ENCODE data around the gene AIP.
"Not testable (repeated sequence)": the region's sequence is repeated elsewhere in the genome, so short reads cannot be mapped to it uniquely, and the experiment has no call there.

Gene AIP

GRCh38 chr11:67468456-67468758, 14.4 kb upstream of the AIP start:
- no peak for DNase-seq (ENCODE audit: low read depth in 2 of 2, low spot score in 1 of 2)

- peak; percentile 81 to 84 for DNase-seq (ENCODE audit: low read depth in 2 of 2, low spot score in 1 of 2)
Observed at GRCh38 chr11:67468759-67469507, 13.9 kb upstream of the AIP start, which contains the start of gene TMEM134. TMEM134 (minus strand) TSS chr11:67469251; CDS start chr11:67469192, 59 bp downstream.

DNA sequence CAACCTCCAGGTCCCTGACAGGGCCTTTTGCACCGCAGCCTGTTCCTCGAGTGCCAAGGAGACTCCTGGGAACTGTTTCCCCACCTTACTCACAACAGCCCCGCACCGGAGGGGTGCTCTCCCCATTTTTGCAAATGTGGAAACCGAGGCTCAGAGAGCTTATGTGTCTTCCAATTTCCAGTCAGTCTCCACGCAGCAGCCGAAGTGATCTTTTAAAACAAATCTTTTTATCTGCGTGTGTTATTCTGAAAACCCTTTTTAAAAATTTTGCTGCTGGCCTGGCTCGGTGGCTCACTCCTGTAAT, 13.4 kb upstream of the AIP start:
- no peak for DNase-seq (ENCODE audit: low read depth in 2 of 2, low spot score in 1 of 2)

DNA sequence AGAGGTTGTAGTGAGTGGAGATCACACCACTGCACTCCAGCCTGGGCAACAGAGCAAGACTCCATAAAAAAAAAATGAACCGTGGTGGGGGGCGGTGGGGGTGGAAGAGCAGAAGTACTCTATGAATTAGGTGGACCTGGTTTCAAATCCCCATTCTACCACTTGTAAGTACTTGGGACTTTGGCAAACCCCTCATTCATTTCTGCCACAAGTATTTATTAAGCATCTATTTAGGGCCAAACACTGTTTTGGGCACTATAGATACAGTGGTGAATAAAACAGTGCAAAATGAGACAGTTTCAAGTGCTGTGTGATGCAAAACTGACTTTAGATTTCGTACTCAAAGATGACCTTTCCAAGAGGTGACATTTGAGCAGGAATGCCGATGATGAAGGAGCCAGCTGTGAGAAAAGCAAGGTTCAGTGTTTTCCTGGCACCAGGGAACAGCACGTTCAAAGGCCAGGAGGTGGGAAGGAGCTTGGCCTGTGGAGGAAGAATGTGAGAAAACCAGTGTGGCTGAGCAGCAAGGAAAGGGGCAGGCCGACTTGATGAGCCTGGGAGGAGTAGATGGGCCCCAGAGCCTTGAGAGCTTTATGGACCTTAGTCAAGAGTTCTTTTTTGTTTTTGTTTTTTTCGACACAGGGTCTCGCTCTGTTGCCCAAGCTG, 12.4 kb upstream of the AIP start:
- no peak for DNase-seq (ENCODE audit: low read depth in 2 of 2, low spot score in 1 of 2)

DNA sequence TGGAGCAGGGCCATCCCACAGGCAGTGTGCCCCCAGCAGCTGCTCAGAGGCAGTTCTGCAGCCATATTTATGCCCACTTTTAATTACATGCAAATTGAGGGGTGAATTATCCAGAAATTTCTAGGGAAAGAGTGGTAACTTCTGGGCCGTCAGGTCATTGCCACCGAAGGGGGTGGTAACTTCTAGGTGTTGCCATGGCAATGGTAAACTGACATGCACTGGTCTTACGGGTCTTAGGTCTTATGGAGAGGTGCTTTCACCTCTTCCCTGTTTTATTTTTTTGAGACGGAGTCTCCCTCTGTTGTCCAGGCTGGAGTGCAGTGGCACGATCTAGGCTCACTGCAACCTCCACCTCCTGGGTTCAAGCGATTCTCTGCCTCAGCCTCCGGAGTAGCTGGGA, 9.9 kb upstream of the AIP start:
- no peak for DNase-seq (ENCODE audit: low read depth in 2 of 2, low spot score in 1 of 2)

- DNase-seq (ENCODE audit: low read depth in 2 of 2, low spot score in 1 of 2), result not testable (repeated sequence)
Observed at GRCh38 chr11:67476692-67477091, 6.1 kb upstream of the AIP start.

GRCh38 chr11:67477344-67478050, 5.3 kb upstream of the AIP start:
- DNase-seq (ENCODE audit: low read depth in 2 of 2, low spot score in 1 of 2), result not testable (repeated sequence)

DNA sequence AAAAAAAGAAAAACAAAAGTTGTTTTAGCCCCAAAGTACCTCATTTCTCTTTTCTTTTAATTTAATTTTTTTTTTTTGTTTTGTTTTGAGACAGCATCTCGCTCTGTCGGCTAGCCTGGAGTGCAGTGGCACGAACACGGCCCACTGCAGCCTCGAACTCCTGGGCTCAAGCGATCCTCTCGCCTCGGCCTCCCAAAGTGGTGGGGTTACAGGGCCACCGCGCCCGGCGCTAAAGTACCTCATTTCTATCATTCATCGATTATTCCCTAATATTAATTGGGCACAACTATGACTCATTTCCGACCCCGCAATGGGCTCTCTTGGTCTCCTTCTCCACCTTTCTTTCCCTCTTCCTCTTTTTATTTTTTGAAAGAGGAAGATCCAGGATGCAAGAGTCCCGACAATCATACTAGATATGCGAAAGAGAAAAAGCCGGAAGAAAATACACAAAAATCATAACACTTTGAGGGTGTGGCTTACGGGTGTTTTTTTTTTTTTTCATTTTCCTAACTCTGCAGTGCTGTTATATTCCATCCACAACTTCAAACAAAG, 475 bp upstream of the AIP start:
- no peak for DNase-seq (ENCODE audit: low read depth in 2 of 2, low spot score in 1 of 2)

GRCh38 chr11:67483831-67484665, 1.2 kb downstream of the AIP start:
- no peak for DNase-seq (ENCODE audit: low read depth in 2 of 2, low spot score in 1 of 2)

- DNase-seq (ENCODE audit: low read depth in 2 of 2, low spot score in 1 of 2), result no peak
Observed at GRCh38 chr11:67484847-67485311, 2.1 kb downstream of the AIP start.

GRCh38 chr11:67485873-67486361, 3.1 kb downstream of the AIP start:
- not testable (repeated sequence) for DNase-seq (ENCODE audit: low read depth in 2 of 2, low spot score in 1 of 2)

GRCh38 chr11:67486481-67487195, 3.8 kb downstream of the AIP start:
- DNase-seq (ENCODE audit: low read depth in 2 of 2, low spot score in 1 of 2), result no peak

- no peak for DNase-seq (ENCODE audit: low read depth in 2 of 2, low spot score in 1 of 2)
Observed at GRCh38 chr11:67489203-67489884, 6.5 kb downstream of the AIP start.

- no peak for DNase-seq (ENCODE audit: low read depth in 2 of 2, low spot score in 1 of 2)
Observed at GRCh38 chr11:67489885-67490726, 7.3 kb downstream of the AIP start.

DNA sequence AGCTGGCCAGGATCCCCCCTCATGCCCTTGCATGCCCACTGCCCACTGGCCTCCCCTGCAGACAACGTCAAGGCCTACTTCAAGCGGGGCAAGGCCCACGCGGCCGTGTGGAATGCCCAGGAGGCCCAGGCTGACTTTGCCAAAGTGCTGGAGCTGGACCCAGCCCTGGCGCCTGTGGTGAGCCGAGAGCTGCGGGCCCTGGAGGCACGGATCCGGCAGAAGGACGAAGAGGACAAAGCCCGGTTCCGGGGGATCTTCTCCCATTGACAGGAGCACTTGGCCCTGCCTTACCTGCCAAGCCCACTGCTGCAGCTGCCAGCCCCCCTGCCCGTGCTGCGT, 7.9 kb downstream of the AIP start:
- DNase-seq (ENCODE audit: low read depth in 2 of 2, low spot score in 1 of 2), result no peak

DNA sequence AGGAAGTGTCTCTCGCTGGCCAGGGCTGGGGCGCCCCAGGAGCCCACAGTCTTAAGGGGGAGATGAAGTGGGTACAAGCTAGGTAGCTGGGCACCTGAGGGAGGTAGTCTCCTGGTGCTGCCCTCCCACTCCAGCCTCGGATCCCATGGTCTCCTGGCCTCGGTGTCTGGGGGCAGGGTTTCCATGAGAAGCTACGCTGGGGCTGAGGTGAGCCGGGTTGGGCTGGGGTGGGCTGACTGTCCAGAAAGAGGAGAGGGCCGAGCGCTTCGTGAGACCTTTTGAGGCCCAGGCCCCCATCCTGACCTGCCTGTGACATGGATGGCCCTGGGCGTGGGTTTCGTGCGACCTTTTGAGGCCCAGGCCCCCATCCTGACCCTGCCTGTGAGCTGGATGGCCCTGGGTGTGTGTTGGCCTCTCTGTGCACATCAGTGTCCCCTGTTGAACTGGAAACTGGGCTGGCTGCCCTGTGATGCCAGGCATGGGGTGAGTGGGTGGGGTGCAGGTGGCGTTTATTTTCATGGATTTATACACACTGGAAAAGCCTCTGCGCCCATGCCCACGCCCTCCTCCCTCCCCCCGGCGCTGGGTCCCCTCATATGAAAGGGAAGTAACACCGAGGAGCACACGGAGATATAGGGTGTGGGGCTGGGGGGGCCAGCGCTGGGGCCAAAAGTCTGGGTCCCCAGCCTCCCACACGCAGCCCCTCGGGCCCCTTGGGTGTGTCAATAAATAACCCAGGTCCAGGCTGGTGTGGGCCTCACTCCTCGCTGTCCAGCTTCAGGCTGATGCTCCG, 8.6 kb downstream of the AIP start:
- no peak for DNase-seq (ENCODE audit: low read depth in 2 of 2, low spot score in 1 of 2)

- no peak for DNase-seq (ENCODE audit: low read depth in 2 of 2, low spot score in 1 of 2)
Observed at GRCh38 chr11:67492069-67492727, 9.4 kb downstream of the AIP start.

Data from stimulated activated CD8-positive, alpha-beta memory T cell treated with anti-CD3 and anti-CD28 coated beads, Interleukin-4, amount 100 ng/mL, for 4 hours (primary cell).